HG03025 (cell line): ENCODE data around the gene MLLT3.
A peak's percentile ranks its signal among the peaks of the same experiment; 100 is the strongest.

Experiments used
- ATAC-seq: cut with Tn5 transposase; IDR thresholded peaks from one replicate; pipeline ENCODE4 v1.9.1; 2021; ENCODE audit warnings: mild to moderate bottlenecking, moderate library complexity; ENCODE audit not compliant: unreplicated experiment, low FRiP score

The MLLT3 gene

DNA sequence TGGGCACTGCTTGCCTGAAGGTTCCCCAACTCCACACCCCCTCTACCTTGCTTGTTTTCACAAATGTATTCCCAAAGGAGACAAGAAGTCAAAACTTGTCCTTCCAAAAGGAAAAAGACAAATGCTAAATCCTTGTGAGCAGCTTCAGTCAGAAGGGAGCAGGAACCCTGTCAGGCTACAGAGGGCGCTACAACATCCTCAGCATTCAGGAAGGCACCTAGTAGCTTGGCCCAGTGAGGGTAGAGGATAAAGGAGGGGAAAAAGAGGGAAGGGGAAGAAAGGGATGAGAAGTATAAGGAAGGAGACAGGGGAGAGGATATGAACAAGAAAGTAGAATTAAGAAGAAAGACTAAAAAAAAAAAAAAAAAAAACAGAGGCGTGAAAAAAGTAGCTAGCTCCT is 97.5 kb downstream of the MLLT3 start:
- no peak for ATAC-seq

DNA sequence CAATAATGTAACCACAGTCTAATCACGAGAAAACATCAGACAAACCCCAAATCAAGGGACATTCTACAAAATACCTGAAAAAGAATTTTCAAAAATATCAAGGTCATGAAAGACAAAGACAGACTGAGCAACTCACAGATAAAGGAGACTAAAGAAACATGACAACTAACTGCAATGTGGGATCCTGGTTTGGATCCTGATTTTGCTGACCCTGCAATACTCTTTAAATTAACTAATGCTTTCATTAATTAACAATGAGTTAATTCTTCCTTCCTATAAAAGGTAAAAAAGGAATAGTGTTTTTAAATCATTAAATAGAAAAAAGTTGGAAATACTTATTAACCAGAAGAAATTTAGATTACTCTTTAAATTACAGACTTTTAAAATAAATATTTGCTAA is 103.6 kb downstream of the MLLT3 start:
- ATAC-seq = no peak

DNA sequence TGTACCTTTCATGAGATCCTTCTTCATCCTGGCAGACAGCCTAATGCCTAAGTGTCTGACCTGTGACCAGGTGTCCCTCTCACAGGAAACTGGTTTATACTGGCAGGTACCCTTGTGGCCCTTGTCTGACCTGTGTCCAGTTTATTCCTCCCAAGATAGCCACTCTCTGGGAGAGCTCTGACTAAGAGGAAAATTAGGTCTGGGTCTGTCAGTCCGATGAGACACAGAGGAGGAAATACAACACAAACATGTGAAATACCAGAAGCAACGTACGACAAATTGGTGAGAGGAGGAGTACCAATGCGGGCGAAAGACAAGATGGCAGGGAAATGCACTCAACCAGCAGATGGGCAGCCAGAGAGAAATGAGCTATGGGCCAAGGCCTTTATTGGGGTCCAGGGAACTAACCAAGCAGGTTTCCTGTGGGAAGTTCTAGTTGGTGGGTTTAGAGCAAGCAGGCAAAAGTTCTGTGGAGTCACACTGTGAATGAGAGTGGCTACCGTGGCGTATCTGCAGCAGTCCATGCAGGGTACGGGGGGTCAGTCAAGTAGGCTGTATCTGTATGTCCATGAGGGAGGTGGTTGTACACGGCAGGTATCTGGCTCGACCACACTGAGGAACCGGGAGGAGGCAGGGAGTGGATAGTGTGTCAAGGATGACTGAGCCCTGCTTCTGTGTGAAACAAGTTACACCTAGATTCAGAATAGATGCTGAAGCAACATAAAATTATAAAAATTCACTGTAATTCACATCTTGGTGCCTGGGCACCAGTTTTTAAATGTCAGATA is 109.0 kb downstream of the MLLT3 start:
- no peak for ATAC-seq

DNA sequence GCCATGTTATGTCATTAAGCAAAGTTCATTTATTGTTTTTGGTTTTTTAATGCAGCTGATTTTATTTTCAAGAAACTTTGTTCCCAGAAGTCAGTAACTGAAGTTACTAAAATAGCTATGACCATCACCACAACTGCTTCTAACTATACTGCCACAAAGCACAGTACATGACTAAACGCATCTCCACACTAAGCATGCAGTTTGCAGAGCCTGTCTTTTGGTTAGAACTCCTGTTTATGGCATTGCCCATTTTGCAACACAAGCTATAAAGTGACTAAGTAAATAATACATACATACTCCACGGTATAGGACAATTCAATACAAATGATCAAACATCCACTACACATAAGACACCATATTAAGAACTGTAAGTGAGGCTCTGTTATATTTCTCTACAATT is 109.7 kb downstream of the MLLT3 start:
- no peak for ATAC-seq

DNA sequence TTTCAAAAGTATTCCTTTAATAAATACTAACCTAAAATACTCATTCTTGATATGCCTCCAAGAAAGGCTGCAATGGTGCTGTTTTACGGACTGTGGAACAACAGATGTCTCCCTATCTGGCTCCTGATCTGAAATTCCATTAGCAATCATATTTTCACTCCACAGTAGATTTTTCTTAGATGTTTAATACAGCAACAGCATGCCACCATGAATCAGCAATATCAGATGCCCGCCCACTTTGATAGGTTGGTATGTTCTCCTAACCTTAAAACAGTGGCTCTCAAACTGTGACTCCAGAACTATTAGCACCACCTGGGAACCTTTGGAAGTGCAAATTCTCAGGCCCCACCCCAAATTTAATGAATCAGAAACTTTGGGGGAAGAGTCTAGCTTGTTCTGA is 110.2 kb downstream of the MLLT3 start:
- no peak for ATAC-seq

DNA sequence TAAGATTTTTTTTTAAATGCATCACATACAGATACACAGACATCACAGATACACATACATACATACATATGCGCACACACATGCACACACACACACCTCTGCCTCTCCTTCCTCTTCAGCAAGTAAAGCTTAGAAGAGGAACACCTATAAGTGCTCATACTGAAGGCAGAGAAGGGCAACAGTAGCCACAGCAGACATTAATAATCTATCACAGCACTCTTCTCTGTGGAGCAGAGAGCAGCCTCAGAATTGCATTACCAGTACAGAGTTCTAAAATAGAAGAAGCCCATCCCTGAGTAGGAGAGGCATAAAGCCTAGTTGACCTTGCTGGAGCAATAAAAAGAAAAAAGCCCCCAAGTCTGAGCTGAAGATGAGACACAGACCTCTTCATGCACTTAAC is 110.6 kb downstream of the MLLT3 start:
- no peak for ATAC-seq

DNA sequence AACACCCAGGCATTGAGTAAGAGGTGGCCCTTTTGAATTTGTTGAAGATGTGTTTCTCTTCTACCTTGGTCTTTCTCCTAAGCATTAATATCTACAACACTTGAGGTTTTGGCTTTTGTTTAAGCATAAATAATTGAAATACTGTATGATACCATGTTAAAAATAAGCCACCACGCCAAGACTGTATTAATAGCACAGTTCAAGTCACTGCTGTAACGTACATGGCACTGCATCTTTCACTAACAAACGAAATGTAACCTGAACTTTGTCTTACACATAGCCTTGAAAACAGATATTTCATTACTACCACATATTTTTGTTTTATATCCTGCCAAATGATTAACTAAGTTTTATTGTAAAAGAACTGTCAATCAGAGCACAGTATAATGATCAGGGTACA is 112.8 kb downstream of the MLLT3 start:
- no peak for ATAC-seq

DNA sequence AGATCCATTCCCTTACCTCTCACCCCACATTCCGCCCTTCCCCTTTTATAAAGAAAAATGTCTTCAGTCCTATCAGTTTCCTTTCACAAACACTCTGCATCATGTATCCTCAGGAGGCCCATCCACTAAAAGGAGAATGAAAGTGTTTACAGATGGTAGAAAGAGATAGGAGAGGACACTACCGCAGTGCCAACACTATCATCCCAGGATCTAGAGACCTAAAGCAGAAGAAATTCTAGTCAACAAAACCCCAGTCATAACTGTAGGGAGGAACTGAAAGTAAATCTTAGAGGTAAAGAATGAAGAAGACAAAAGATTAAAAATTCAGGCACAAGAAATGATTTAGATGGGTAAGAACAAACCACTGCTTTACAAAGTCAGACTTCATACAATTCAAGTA is 114.1 kb downstream of the MLLT3 start:
- ATAC-seq = peak; percentile 78

DNA sequence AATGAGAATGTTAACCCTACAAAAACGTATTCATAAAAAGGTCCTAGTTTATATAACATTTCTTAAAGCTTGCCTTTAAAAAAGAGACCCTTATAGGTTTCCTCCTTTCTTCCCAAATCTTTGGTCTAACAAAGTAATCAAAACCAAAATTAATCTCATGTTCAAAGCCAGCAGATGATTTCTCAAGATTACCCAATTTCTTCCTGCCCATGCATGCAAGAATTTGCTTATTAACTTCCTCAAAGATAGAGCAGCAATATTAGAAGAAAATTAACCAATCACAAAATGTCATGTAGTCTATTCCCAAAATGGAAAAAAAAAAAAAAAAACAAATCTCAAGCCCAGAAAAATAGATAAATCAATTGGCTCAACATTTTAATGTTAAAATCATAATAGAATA is 114.9 kb downstream of the MLLT3 start:
- ATAC-seq = no peak

DNA sequence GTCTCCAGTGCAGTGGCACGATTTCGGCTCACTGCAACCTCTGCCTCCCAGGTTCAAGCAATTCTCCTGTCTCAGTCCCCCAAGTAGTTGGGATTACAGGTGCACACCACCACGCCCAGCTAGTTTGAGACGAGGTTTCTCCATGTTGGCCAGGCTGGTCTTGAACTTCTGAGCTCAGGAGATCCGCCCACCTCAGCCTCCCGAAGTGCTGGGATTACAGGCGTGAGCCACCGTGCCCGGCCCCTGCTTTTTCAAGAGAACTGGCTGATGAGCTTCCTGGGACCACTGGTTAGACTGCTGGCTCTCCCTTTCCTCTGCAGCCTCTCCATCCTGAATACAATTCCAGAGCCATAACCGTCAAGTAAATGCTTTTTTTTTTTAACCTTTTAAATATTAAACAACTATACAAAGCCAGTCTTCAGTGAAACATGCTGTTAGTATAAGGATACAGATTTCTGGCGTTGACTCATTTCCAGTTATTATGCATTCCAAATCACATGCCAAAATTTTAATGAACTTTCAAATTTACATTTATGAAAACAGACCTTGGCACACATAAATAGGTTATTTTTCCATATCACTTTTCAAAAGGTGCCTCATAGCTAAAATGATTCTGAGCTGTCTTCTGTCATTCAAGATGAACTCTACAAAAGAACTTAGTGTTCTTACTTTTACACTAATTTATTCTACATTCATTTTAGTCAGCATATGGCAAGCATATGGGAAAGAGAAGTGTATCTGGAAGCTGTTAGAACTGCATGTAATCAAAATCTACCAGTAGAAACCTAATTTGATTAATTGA is 116.0 kb downstream of the MLLT3 start:
- no peak for ATAC-seq

DNA sequence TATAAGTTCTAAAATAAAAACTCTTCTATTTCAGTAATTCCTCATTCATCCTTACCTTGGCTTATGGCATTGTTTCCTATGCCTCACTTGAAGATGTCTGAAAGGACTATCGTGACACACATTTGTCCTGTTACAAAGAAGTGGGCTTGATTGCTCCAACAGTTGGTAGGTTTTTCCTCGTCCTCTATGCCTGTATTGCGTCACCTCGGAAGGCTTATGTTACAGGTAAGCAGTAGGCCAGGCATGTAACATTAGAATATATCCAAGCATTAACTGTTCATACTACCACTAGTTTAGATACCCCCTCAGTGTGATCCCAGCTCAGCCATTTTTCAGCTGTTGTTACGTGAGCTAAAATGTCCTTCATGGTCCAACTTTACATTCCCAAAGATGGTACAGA is 116.7 kb downstream of the MLLT3 start:
- ATAC-seq = no peak

DNA sequence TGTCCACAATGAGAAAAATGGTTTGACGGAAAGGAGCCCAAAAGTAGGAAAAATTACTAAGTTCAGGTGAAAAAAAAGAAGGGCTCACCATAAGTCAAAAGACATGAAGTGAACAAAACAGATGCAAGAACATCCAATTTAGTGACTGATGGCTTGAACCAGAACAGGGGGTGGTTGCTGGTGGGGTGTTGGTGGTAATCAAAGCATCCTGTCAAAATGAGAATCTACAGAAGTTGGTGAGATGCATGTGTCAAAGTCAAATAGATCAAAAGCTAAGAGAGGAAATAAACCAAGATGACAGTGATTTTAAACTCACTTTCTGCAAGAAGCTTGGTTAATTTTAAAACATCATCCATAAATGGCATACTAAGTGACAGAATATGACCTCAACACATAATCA is 117.4 kb downstream of the MLLT3 start:
- no peak for ATAC-seq

DNA sequence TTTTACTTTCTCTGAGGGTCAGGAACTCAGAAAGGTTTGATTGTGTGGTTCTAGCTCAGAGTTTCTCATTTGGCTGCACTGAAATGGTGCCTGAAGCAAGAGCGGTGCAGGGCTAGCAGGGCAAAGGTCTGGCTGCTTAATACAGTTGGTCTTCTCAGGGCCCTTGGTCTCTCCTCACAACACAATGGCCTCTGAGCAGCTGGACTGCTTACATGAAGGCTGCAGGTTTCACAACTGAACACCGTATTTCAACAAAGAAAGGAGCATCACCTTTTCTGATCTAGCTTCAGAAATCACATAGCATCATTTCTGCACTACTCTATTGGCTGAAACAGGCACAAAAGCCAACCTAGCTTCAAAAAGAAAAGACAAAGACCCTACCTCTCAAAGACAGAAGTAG is 122.2 kb downstream of the MLLT3 start:
- ATAC-seq = no peak

DNA sequence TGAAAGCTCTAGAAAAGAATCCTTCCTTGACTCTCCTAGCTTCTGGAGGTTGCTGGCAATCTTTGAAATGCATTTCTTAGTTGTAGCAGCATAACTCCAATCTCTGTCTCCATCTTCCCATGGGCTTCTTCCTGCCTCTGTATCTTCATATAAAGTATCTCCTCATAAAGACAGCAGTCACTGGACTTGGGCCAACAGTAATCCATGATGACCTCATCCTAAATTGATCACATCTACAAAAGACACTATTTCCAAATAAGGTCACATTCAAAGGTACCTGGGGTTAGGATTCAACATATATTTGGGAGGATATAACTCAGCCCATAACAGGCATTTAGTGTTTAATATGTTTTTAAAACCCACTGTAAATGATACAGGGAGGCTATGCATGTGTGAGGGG is 123.3 kb downstream of the MLLT3 start:
- no peak for ATAC-seq

DNA sequence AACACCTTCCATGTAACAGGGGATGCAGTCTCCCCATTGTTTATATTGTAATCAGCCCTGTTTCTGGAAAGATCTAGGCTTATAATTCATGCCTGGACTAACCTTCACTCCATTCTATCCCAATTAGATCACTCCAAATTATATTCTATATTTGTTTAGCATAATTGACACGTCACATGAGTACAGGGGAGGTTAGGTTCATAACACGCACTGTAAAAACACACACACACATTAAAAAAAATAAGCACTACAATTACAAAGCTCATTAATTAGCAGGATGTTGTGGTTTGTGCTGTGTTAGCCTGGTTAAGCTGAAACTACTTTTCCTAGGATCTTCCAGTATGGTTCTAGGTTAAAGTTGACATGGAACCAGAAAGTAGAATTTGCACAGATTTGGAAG is 126.0 kb downstream of the MLLT3 start:
- ATAC-seq = no peak

DNA sequence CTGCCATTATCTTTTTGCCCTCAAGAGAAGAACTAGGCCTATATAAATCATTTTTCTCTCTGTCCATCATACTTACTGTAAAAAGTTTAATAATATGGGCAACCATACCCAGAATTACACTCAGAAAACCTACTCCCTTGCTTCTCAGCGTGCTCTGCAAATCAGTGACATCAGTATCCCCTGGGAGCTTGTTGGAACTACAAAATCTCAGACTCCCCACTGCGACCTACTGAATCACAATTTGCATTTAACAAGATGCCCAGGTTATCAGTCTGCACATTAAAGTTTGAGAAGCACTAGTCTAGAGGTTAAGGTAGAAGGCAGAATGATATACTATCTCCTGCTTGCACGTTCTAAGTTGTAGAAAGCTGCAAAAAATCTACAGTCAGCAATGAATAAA is 127.2 kb downstream of the MLLT3 start:
- no peak for ATAC-seq

DNA sequence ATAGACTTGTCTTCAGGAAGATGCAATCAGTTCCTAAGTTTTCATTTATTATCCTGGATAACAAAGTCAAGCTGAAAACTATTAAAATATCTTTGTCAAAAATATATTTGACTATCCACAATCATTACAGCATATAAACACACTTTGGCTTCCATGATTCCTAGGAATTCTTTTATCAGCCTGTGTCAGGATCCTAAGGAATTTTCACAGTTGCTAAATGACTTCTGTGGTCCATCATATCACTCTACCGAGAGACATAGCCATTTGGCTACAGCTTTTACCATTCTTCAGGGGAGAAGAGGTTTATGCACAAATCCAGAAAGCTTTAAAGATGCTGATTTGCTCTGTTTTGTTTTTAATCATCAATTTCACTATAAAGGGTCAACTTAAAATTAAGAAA is 128.3 kb downstream of the MLLT3 start:
- no peak for ATAC-seq

DNA sequence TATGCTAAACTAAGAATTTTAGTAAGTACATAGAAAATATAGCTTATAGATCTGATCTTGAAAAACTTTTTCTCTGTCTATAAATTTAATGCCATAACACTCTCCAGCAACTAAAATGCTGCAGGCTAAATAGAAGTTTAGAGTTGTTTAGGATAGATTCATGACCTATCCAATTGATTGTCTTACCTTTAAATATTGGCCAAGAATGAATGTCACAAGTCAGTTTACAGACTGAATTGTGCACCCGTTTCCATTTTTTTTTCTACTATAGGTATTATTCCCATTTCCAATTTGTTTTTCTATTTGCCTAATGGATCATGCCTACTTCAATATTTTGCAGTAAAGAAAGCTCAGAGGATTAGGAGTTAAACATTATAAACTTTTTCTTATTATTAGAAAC is 129.5 kb downstream of the MLLT3 start:
- ATAC-seq = no peak

DNA sequence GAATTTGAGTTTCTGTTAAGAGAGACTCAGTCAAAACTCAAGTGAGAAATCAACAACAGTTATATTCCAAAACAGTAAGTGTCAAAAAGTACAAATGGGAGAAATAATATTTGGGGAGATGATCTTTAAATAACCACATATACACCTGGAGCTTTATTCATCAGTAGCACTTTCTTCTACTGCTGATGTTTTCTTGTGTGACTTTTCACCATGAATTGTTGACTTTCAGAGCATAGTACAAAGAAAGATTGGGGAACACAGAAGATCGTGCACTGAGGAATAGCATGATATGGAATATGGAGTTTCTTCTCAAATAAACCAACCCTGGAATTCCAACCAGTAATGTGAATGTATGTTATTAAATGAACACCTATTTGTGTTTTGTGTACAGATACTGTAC is 130.7 kb downstream of the MLLT3 start:
- no peak for ATAC-seq

DNA sequence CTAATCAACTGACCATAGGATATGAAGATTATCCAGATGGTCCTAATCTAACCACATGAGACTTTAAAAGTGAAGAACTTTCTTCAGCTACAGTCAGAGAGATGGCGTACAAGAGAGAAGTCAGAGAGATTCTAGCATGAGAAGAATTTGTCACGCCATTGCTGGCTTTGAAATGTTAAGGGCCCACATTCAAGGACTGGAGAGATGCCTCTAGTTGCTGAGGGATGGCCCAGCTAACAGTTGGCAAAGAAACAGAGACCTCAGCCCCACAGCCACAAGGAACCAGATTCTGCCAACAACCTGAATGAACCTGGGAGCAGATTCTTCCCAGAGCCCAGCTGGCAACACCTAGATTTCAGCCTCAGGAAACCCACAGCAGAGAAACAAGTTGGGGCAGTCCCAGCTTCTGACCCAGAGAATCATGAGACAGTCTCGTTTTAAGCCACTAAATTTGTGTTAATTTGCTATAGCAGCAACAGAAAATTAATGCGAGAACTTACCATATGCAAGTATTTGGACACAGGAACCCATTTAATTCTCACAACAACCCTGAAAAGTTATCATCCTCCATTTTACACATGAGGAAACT is 132.0 kb downstream of the MLLT3 start:
- ATAC-seq = no peak

DNA sequence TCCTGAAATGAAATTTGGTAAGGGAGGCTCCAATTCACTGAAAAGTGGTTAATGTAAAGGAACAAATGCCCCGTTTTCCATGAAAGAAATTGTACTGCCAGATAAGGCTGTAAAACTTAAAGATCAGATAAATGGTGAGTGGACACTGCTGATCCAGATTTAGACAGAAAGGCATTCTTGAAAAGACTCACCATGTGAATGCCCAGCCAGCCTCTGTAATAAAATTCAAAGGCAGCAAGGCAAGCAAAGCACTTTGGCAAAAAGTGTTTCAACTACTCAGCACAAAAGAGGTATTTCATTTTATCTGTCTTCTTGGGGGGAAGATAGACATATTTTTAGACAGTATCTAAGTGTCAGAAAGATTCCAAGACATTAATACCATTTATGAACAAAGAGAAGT is 133.6 kb downstream of the MLLT3 start:
- ATAC-seq = no peak

DNA sequence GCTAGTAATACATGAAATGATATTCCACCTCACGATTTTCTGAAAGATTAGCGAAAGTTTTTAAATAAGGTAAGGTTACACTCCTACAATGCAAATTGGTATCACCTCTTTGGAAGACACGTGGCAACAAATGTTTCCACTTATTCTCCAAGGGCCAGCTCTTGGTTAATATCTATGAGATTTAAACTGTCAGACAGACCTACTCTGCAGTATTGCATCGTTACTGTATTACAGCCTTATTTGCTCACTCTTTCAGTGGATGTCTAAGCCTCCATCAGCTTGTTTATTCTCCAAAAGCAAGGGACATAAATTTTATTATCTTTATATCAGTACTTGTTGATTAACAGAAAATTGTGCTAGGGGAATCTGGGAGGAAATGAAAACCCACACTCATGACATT is 135.7 kb downstream of the MLLT3 start:
- ATAC-seq = no peak
